Tibial artery (tissue), 4 donors: ENCODE results near the gene SNAPC2.

Experiments used
- DNase-seq, 2 donors: peaks; one replicate each; pipeline ENCODE4 v3.0.0-alpha.2; 2019
- H3K27ac ChIP-seq, 2 donors: fragments of 200-600 bp; sonication (generic) in 1 of 2; 1 replicate in 1 of 2; 2 replicates in 1 of 2; pipeline ENCODE4 v1.5.1; 2018 to 2019; ENCODE audit warnings: mild to moderate bottlenecking in 1 of 2
- H3K27me3 ChIP-seq, 2 donors: fragments of 200-600 bp; sonication (generic) in 1 of 2; one replicate each; pipeline versions ENCODE4 v1.5.1 to v1.6.0; 2016 to 2019
- H3K36me3 ChIP-seq, 3 donors: fragments of 200-600 bp; sonication (generic) in 2 of 3; one replicate each; pipeline ENCODE4 v1.5.1; 2016 to 2019; ENCODE audit warnings: mild to moderate bottlenecking in 2 of 3
- H3K4me1 ChIP-seq, 4 donors: fragments of 200-600 bp; sonication (generic) in 2 of 4; 1 replicate in 3 of 4; 2 replicates in 1 of 4; pipeline ENCODE4 v1.5.1; 2016 to 2019
- H3K4me3 ChIP-seq, 2 donors: fragments of 200-600 bp; sonication (generic) in 1 of 2; 1 replicate in 1 of 2; 2 replicates in 1 of 2; pipeline ENCODE4 v1.5.1; 2018 to 2019; ENCODE audit warnings: mild to moderate bottlenecking in 2 of 2
- H3K9me3 ChIP-seq, 3 donors: fragments of 200-600 bp; sonication (generic) in 1 of 3; one replicate each; pipeline ENCODE4 v1.5.1; 2016 to 2019
- intact Hi-C: fragments of 100-400 bp; cut with DNase I; formaldehyde crosslinking; loops from one replicate; pipeline ENCODE4 v1.15.0; 2023; ENCODE audit warnings: low total_unique reads
- TF ChIP-seq, protein P1 (sequence below), 2 experiments: fragments of 200-600 bp in 1 of 2; fragments of 450-650 bp in 1 of 2; IDR thresholded peaks; one replicate each; pipeline ENCODE4 v1.5.1; 2017 to 2019; ENCODE audit warnings: antibody characterized with exemption in 2 of 2, mild to moderate bottlenecking in 1 of 2, moderate library complexity in 1 of 2

Gene SNAPC2, protein sequence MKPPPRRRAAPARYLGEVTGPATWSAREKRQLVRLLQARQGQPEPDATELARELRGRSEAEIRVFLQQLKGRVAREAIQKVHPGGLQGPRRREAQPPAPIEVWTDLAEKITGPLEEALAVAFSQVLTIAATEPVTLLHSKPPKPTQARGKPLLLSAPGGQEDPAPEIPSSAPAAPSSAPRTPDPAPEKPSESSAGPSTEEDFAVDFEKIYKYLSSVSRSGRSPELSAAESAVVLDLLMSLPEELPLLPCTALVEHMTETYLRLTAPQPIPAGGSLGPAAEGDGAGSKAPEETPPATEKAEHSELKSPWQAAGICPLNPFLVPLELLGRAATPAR

DNA sequence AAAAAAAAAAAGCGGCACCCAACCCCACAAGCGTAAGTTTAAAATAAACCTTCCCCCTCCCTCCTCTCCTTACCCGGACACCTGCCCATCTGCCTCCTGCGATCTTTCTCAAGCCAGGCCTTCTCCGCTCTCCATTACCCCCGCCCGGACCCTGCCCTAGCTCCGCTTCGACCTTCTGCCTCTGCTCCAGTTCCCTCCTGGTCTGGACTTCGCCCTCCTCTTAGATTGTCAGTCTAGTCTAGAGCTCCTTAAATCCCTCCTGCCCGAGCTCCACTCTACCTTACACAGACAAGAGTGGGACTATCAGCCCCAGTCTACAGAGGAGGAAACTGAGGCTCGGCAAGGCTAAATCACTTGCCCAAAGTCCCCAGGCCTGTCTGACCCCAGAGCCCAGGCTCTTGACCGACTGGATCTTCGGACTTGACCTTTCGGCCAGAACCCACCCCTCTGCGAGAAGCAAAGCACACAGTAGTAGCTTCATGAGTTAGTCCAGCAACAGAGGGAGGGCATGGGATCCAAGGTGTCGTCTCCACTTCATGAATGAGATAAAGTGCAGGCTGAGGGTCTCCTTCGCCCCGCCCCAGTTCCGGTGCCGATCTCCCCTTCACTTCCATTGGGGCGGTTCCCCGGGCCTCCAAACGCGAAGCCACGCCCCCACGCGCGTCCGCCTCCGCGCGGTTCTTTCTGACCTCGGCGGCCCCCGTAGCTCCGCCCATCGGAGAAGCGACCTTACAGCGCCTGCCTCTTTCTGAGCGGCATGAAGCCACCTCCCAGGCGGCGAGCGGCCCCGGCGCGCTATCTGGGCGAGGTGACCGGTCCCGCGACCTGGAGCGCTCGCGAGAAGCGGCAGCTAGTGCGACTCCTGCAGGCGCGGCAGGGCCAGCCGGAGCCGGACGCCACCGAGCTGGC lies at the start of gene SNAPC2:
Gene SNAPC2, plus strand, starts transcription at position 729 of the 909 bp plus-strand sequence. Its CDS starts 29 bp downstream, at position 758.
- TF ChIP-seq, protein P1, sequence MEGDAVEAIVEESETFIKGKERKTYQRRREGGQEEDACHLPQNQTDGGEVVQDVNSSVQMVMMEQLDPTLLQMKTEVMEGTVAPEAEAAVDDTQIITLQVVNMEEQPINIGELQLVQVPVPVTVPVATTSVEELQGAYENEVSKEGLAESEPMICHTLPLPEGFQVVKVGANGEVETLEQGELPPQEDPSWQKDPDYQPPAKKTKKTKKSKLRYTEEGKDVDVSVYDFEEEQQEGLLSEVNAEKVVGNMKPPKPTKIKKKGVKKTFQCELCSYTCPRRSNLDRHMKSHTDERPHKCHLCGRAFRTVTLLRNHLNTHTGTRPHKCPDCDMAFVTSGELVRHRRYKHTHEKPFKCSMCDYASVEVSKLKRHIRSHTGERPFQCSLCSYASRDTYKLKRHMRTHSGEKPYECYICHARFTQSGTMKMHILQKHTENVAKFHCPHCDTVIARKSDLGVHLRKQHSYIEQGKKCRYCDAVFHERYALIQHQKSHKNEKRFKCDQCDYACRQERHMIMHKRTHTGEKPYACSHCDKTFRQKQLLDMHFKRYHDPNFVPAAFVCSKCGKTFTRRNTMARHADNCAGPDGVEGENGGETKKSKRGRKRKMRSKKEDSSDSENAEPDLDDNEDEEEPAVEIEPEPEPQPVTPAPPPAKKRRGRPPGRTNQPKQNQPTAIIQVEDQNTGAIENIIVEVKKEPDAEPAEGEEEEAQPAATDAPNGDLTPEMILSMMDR (IDR thresholded peaks at IDR 0.05): no peak
- H3K4me1 ChIP-seq: peaks cover 4 to 86% (median 75%) of the 10 kb centered on the region in 4 donors

GRCh38 chr19:7870571-7871436 lies 49.3 kb upstream of the SNAPC2 start:
- intact Hi-C loops: no loop called here
- no peak overlapping the region for H3K27ac ChIP-seq
- H3K4me1 ChIP-seq: peaks cover 0 to 63% (median 44%) of the 10 kb centered on the region in 4 donors
- no peaks in the 10 kb centered on the region for H3K36me3 ChIP-seq
- TF ChIP-seq, protein P1 (IDR thresholded peaks at IDR 0.05): no peak
- no peak for DNase-seq
- H3K4me3 ChIP-seq: no peak overlapping the region
- no peaks in the 10 kb centered on the region for H3K9me3 ChIP-seq
- peaks cover 0 to 52% of the 10 kb centered on the region in 2 donors for H3K27me3 ChIP-seq

More for the DNA sequence above, at the start of gene SNAPC2:
- peak; percentile 94 to 98 for DNase-seq
- H3K27ac ChIP-seq: peak within 1 kb of the TSS; percentile 87 to 88
- H3K36me3 ChIP-seq: peaks cover 9 to 20% (median 14%) of the 10 kb centered on the region in 3 donors
- intact Hi-C loops: loop anchor here (5.0 kb wide), 1 partner anchor 82 kb away; no protein-coding TSS in a partner anchor
- peak within 1 kb of the TSS; percentile 72 to 85 for H3K4me3 ChIP-seq
- H3K27me3 ChIP-seq: peaks cover 0 to 44% of the 10 kb centered on the region in 2 donors
- no peaks in the 10 kb centered on the region for H3K9me3 ChIP-seq

- Histone ChIP-seq H3K27ac (no peak overlapping the region), H3K9me3 (no peaks in the 10 kb centered on the region), H3K36me3 (no peaks in the 10 kb centered on the region), H3K27me3 (peaks cover 0 to 50% of the 10 kb centered on the region in 2 donors), H3K4me1 (peaks cover 0 to 63% (median 44%) of the 10 kb centered on the region in 4 donors), H3K4me3 (peak overlapping the region; percentile 7 to 33)
- intact Hi-C loops: no loop called here
- TF ChIP-seq, protein P1 (IDR thresholded peaks at IDR 0.05): no peak
- DNase-seq: peak; percentile 85 to 91
These were observed 48.5 kb upstream of the SNAPC2 start for GRCh38 chr19:7871437-7872305.

- Histone ChIP-seq H3K36me3 (no peaks in the 10 kb centered on the region), H3K27ac (no peak overlapping the region), H3K4me1 (peaks cover 0 to 63% (median 44%) of the 10 kb centered on the region in 4 donors), H3K9me3 (no peaks in the 10 kb centered on the region), H3K4me3 (peak overlapping the region in 1 of 2 donors; percentile 7), H3K27me3 (peaks cover 0 to 42% of the 10 kb centered on the region in 2 donors)
- intact Hi-C loops: no loop called here
- no peak for DNase-seq
- TF ChIP-seq, protein P1 (IDR thresholded peaks at IDR 0.05): no peak
These were observed 47.6 kb upstream of the SNAPC2 start for GRCh38 chr19:7872306-7873204.
